HEK293 (cell line): Measurements from ENCODE around the gene CNOT6L.

Experiments used
- CTCF ChIA-PET: fragments of 350-600 bp; formaldehyde crosslinking; extraction: SDS; loops from one replicate; lab custom pipeline; 2021; ENCODE audit warnings: antibody characterized with exemption; lab: Yijun Ruan, JAX
- POLR2A ChIA-PET: fragments of 300-600 bp; formaldehyde crosslinking; extraction: SDS; loops from one replicate; lab custom pipeline; 2020; ENCODE audit warnings: antibody characterized with exemption, inconsistent platforms; lab: Yijun Ruan, JAX
- H3K27ac ChIP-seq: fragments of 200-500 bp; sonication (Bioruptor generic); 2 replicates; pipeline ENCODE4 v1.5.1; 2014; ENCODE audit warnings: low read depth, low read length, control low read depth, inconsistent platforms; ENCODE audit errors: extremely low read depth
- H3K36me3 ChIP-seq, 2 experiments: fragments of 200-500 bp in 1 of 2; sonication (Bioruptor generic) in 1 of 2; 1 replicate in 1 of 2; 2 replicates in 1 of 2; pipeline ENCODE4 v1.5.1; 2014 to 2017; ENCODE audit warnings: inconsistent platforms in 2 of 2, low read length in 2 of 2; ENCODE audit not compliant: control insufficient read depth in 2 of 2, insufficient read depth in 1 of 2
- H3K4me1 ChIP-seq: fragments of 200-500 bp; sonication (Bioruptor generic); 2 replicates; pipeline ENCODE4 v1.5.1; 2014; ENCODE audit warnings: mild to moderate bottlenecking, low read length, inconsistent platforms; ENCODE audit not compliant: control insufficient read depth, insufficient read depth
- H3K4me3 ChIP-seq: 2 replicates; pipeline ENCODE4 v1.5.1; 2011; ENCODE audit warnings: low read depth, mild to moderate bottlenecking, control low read depth, low read length, moderate library complexity
- H3K9me3 ChIP-seq: fragments of 200-500 bp; sonication (Bioruptor generic); 2 replicates; pipeline ENCODE4 v1.5.1; 2014; ENCODE audit warnings: low read depth, low read length, inconsistent platforms; ENCODE audit not compliant: control insufficient read depth, insufficient read depth
- BCL11B ChIP-seq: fragments of 450-650 bp; formaldehyde crosslinking; IDR thresholded peaks from 2 replicates; pipeline ENCODE4 v1.5.1; 2016; ENCODE audit warnings: low read depth, missing biosample characterization, missing genetic modification characterization
- GLIS1 ChIP-seq: fragments of 450-650 bp; formaldehyde crosslinking; IDR thresholded peaks from 2 replicates; pipeline ENCODE4 v1.5.1; 2016; ENCODE audit warnings: missing biosample characterization, missing genetic modification characterization
- HOXD13 ChIP-seq: sonication (generic); formaldehyde crosslinking; IDR thresholded peaks from 2 replicates; pipeline ENCODE4 v1.8.0; 2022; ENCODE audit warnings: missing genetic modification reagents, borderline replicate concordance
- KLF16 ChIP-seq: fragments of 450-650 bp; formaldehyde crosslinking; IDR thresholded peaks from 2 replicates; pipeline ENCODE4 v1.5.1; 2017; ENCODE audit warnings: missing biosample characterization, missing genetic modification characterization
- MEIS1 ChIP-seq: sonication (generic); formaldehyde crosslinking; IDR thresholded peaks from 2 replicates; pipeline ENCODE4 v1.8.1; 2022; ENCODE audit warnings: missing genetic modification reagents, mild to moderate bottlenecking, borderline replicate concordance
- PRDM6 ChIP-seq: fragments of 450-650 bp; formaldehyde crosslinking; IDR thresholded peaks from 2 replicates; pipeline ENCODE4 v1.5.1; 2017; ENCODE audit warnings: missing biosample characterization, missing genetic modification characterization
- SCRT2 ChIP-seq: fragments of 450-650 bp; formaldehyde crosslinking; IDR thresholded peaks from 2 replicates; pipeline ENCODE4 v1.5.1; 2016; ENCODE audit warnings: missing biosample characterization, missing genetic modification characterization
- ZNF223 ChIP-seq: fragments of 450-650 bp; formaldehyde crosslinking; IDR thresholded peaks from 2 replicates; pipeline ENCODE4 v1.5.1; 2016; ENCODE audit warnings: missing biosample characterization, missing genetic modification characterization
- ZNF394 ChIP-seq: fragments of 450-650 bp; formaldehyde crosslinking; IDR thresholded peaks from 2 replicates; pipeline ENCODE4 v1.5.1; 2016; ENCODE audit warnings: missing biosample characterization, missing genetic modification characterization, mild to moderate bottlenecking, moderate library complexity, borderline replicate concordance
- ZNF398 ChIP-seq: fragments of 450-650 bp; formaldehyde crosslinking; IDR thresholded peaks from 2 replicates; pipeline ENCODE4 v1.5.1; 2017; ENCODE audit warnings: missing biosample characterization, missing genetic modification characterization
- ZNF514 ChIP-seq: fragments of 450-650 bp; formaldehyde crosslinking; IDR thresholded peaks from 2 replicates; pipeline ENCODE4 v1.5.1; 2016; ENCODE audit warnings: missing biosample characterization, missing genetic modification characterization
- ZNF530 ChIP-seq: fragments of 450-650 bp; formaldehyde crosslinking; IDR thresholded peaks from 2 replicates; pipeline ENCODE4 v1.5.1; 2016; ENCODE audit warnings: low read depth, missing biosample characterization, missing genetic modification characterization
- ZNF558 ChIP-seq: fragments of 450-650 bp; formaldehyde crosslinking; IDR thresholded peaks from 2 replicates; pipeline ENCODE4 v1.5.1; 2016; ENCODE audit warnings: missing biosample characterization, missing genetic modification characterization
- ZNF610 ChIP-seq: fragments of 450-650 bp; formaldehyde crosslinking; IDR thresholded peaks from 2 replicates; pipeline ENCODE4 v1.5.1; 2016; ENCODE audit warnings: missing biosample characterization, missing genetic modification characterization, borderline replicate concordance
- ZNF654 ChIP-seq: fragments of 450-650 bp; formaldehyde crosslinking; IDR thresholded peaks from 2 replicates; pipeline ENCODE4 v1.5.1; 2016; ENCODE audit warnings: low read depth, missing biosample characterization, missing genetic modification characterization
- ZNF692 ChIP-seq: fragments of 450-650 bp; formaldehyde crosslinking; IDR thresholded peaks from 2 replicates; pipeline ENCODE4 v1.5.1; 2016; ENCODE audit warnings: missing biosample characterization, missing genetic modification characterization
- ZNF707 ChIP-seq: fragments of 450-650 bp; formaldehyde crosslinking; IDR thresholded peaks from 2 replicates; pipeline ENCODE4 v1.5.1; 2016; ENCODE audit warnings: missing biosample characterization, missing genetic modification characterization
- ZNF837 ChIP-seq: fragments of 450-650 bp; formaldehyde crosslinking; IDR thresholded peaks from 2 replicates; pipeline ENCODE4 v1.5.1; 2016; ENCODE audit warnings: missing biosample characterization, missing genetic modification characterization
- ZNF843 ChIP-seq: fragments of 450-650 bp; formaldehyde crosslinking; IDR thresholded peaks from 2 replicates; pipeline ENCODE4 v1.5.1; 2016; ENCODE audit warnings: missing biosample characterization, missing genetic modification characterization
- ZSCAN18 ChIP-seq: fragments of 450-650 bp; formaldehyde crosslinking; IDR thresholded peaks from 2 replicates; pipeline ENCODE4 v1.5.1; 2016; ENCODE audit warnings: missing biosample characterization, missing genetic modification characterization

The CNOT6L gene

GRCh38 chr4:77819843-77820648 lies 878 bp upstream of the CNOT6L start (continued):
- no peak for TF ChIP-seq ZNF223
- TF ChIP-seq ZSCAN18 (tag by site-specific recombination), result no peak
- no peak for TF ChIP-seq HOXD13
- TF ChIP-seq ZNF692 (tag by site-specific recombination), result no peak
- TF ChIP-seq KLF16 (tag by site-specific recombination), result peak; percentile 43; the same call in 1 of the 2 replicates
- no peak; the same call in 1 of the 2 replicates for TF ChIP-seq BCL11B (tag by site-specific recombination)
- TF ChIP-seq ZNF610 (tag by site-specific recombination), result no peak
- no peak for TF ChIP-seq ZNF558 (tag by site-specific recombination)
- TF ChIP-seq ZNF398, result peak; percentile 48; the same call in 1 of the 2 replicates
- TF ChIP-seq GLIS1 (tag by site-specific recombination), result peak; percentile 73
- TF ChIP-seq ZNF654 (tag by site-specific recombination), result no peak
- TF ChIP-seq, all 188 proteins: peak for 43

GRCh38 chr4:77819404-77819842 lies 255 bp upstream of the CNOT6L start:
- CTCF ChIA-PET, result no interaction called here
- H3K9me3 ChIP-seq, result no peaks in the 10 kb centered on the region
- H3K36me3 ChIP-seq, result no peaks in the 10 kb centered on the region
- POLR2A ChIA-PET, result interaction anchor here (0.5 to 1.4 kb wide), 5 partner anchors 10 to 58 kb away, joined by 3 to 14 read pairs (median 4); partner anchors contain the start of gene MRPL1
- H3K4me3 ChIP-seq, result peak overlapping the region; percentile 80
- 0 out of 2 replicates have a peak, but pooled peaks cover 3% of the 10 kb centered on the region for H3K4me1 ChIP-seq
- H3K27ac ChIP-seq, result peak overlapping the region; percentile 92
- no peak for TF ChIP-seq HOXD13
- TF ChIP-seq PRDM6 (tag by site-specific recombination), result no peak
- TF ChIP-seq MEIS1 (CRISPR knock-in tag), result no peak
- no peak for TF ChIP-seq ZNF707 (tag by site-specific recombination)
- no peak for TF ChIP-seq ZNF394
- no peak for TF ChIP-seq ZNF843 (tag by site-specific recombination)
- TF ChIP-seq ZNF837 (tag by site-specific recombination), result no peak
- no peak for TF ChIP-seq ZNF530 (tag by site-specific recombination)
- TF ChIP-seq ZNF514 (tag by site-specific recombination), result no peak
- TF ChIP-seq SCRT2 (tag by site-specific recombination), result no peak
